Activated naive CD4-positive, alpha-beta T cell treated with anti-CD3 and anti-CD28 coated beads, Interleukin-2, amount 50 U/mL, for 72 hours (primary cell): ENCODE data around the gene RING1. TPM values are rescaled to one million over a fixed set of nuclear protein-coding genes. Genes with fewer than 3 reads are reported as not detected.
"Not testable (repeated sequence)": the region's sequence is repeated elsewhere in the genome, so short reads cannot be mapped to it uniquely, and the experiment has no call there.

Experiments used
- ATAC-seq, 2 donors: fragments of 150-1000 bp; cut with Tn5 transposase; 2 replicates each; pipeline ENCODE4 v1.10.0; 2021; ENCODE audit warnings: mild to moderate bottlenecking in 2 of 2, moderate library complexity in 2 of 2
- DNase-seq, 2 donors: peaks; one replicate each; pipeline ENCODE4 v3.0.0; 2021 to 2022; ENCODE audit warnings: low spot score in 2 of 2
- H3K27ac Mint-ChIP-seq, 2 donors: one replicate each; pipeline ENCODE4 v1.8.0; 2022; ENCODE audit warnings: mild to moderate bottlenecking in 2 of 2, mixed read lengths in 2 of 2
- H3K36me3 Mint-ChIP-seq, 2 donors: one replicate each; pipeline ENCODE4 v1.8.0; 2022; ENCODE audit warnings: mixed read lengths in 2 of 2
- H3K9me3 Mint-ChIP-seq, 2 donors: one replicate each; pipeline ENCODE4 v1.8.0; 2022; ENCODE audit warnings: mixed read lengths in 2 of 2
- total RNA-seq, 2 donors: library from RNA; stranded (reverse); gene quantifications; one replicate each; pipeline ENCODE4 v1.2.3, GENCODE V29; 2022

Gene RING1
- total RNA-seq, 2 donors from 2014 or later: 30.3 to 46.5 TPM

GRCh38 chr6:33209856-33210255, 1.6 kb downstream of the RING1 start:
- H3K27ac Mint-ChIP-seq: peak overlapping the region in 1 of 2 donors; percentile 93
- no peaks in the 10 kb centered on the region for H3K9me3 Mint-ChIP-seq
- ATAC-seq (no peak), DNase-seq (no peak)
- H3K36me3 Mint-ChIP-seq: peaks cover 5 to 15% of the 10 kb centered on the region in 2 donors

DNA sequence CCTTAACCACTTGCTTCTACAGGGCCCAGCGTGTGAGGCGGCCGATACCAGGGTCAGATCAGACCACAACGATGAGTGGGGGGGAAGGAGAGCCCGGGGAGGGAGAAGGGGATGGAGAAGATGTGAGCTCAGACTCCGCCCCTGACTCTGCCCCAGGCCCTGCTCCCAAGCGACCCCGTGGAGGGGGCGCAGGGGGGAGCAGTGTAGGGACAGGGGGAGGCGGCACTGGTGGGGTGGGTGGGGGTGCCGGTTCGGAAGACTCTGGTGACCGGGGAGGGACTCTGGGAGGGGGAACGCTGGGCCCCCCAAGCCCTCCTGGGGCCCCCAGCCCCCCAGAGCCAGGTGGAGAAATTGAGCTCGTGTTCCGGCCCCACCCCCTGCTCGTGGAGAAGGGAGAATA, 2.8 kb downstream of the RING1 start:
- ATAC-seq (no peak), DNase-seq (no peak)
- no peak overlapping the region for H3K27ac Mint-ChIP-seq
- peaks cover 5 to 15% of the 10 kb centered on the region in 2 donors for H3K36me3 Mint-ChIP-seq
- H3K9me3 Mint-ChIP-seq: no peaks in the 10 kb centered on the region

DNA sequence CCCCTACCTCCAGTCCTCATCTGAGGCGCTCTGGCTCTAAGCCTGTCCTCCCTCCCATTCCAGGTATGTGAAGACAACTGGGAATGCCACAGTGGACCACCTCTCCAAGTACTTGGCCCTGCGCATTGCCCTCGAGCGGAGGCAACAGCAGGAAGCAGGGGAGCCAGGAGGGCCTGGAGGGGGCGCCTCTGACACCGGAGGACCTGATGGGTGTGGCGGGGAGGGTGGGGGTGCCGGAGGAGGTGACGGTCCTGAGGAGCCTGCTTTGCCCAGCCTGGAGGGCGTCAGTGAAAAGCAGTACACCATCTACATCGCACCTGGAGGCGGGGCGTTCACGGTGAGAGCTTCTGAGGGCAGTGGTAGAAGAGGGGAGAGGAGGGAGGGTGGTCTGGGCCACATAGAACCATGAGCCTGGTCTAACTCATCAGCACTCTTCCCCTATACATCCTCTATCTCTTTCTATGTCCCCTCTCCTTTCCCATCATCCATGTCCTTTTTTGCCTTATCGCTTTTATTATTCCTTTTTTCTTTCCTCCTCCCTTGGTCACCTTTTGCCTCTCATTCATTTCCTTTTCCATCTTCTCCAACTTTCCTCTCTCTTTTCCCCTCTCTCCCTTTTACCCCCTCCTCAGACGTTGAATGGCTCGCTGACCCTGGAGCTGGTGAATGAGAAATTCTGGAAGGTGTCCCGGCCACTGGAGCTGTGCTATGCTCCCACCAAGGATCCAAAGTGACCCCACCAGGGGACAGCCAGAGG, 3.5 kb downstream of the RING1 start:
- Mint-ChIP-seq H3K9me3 (no peaks in the 10 kb centered on the region), H3K36me3 (peaks cover 5 to 15% of the 10 kb centered on the region in 2 donors), H3K27ac (no peak overlapping the region)
- ATAC-seq: no peak
- DNase-seq: no peak

DNA sequence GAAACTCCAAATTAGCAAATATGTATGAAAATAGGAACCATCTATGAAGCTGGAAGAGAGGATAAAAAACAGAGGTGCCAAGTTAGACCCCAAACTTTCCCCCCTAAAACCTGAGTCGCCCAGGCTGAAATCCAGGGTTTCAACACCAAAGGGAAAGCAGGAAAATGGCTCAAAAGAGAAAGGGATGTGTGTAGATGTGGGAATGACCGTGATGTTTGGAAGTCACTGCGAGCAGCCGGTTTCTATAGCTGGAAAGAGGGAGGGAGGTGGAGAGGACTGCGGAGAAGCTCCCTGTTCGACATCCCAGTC, 4.5 kb downstream of the RING1 start:
- Mint-ChIP-seq H3K36me3 (peaks cover 5 to 15% of the 10 kb centered on the region in 2 donors), H3K9me3 (no peaks in the 10 kb centered on the region), H3K27ac (peak overlapping the region in 1 of 2 donors; percentile 30)
- ATAC-seq (no peak), DNase-seq (no peak)

GRCh38 chr6:33213166-33213988, 5.1 kb downstream of the RING1 start:
- no peaks in the 10 kb centered on the region for H3K9me3 Mint-ChIP-seq
- ATAC-seq (no peak), DNase-seq (no peak)
- H3K36me3 Mint-ChIP-seq: peaks cover 5 to 15% of the 10 kb centered on the region in 2 donors
- peak overlapping the region in 1 of 2 donors; percentile 30 for H3K27ac Mint-ChIP-seq

- Mint-ChIP-seq H3K27ac (peak overlapping the region in 1 of 2 donors; percentile 30), H3K9me3 (no peaks in the 10 kb centered on the region), H3K36me3 (peaks cover 5 to 12% of the 10 kb centered on the region in 2 donors)
- DNase-seq (no peak), ATAC-seq (no peak)
Measured at GRCh38 chr6:33213989-33214335, 5.7 kb downstream of the RING1 start.

- peak in 1 of 2 donors; percentile 21 for ATAC-seq
- H3K36me3 Mint-ChIP-seq: no peaks in the 10 kb centered on the region
- H3K9me3 Mint-ChIP-seq: no peaks in the 10 kb centered on the region
- H3K27ac Mint-ChIP-seq: no peak overlapping the region
- DNase-seq: peak in 1 of 2 donors; percentile 53
Measured at GRCh38 chr6:33215271-33216116, 7.2 kb downstream of the RING1 start.

- Mint-ChIP-seq H3K9me3 (no peaks in the 10 kb centered on the region), H3K27ac (no peak overlapping the region), H3K36me3 (no peaks in the 10 kb centered on the region)
- ATAC-seq (peak; percentile 17 to 40), DNase-seq (peak in 1 of 2 donors; percentile 47)
Measured at GRCh38 chr6:33216117-33216649, 7.9 kb downstream of the RING1 start.

- no peak overlapping the region for H3K27ac Mint-ChIP-seq
- H3K9me3 Mint-ChIP-seq: no peaks in the 10 kb centered on the region
- no peaks in the 10 kb centered on the region for H3K36me3 Mint-ChIP-seq
- ATAC-seq: no peak
- DNase-seq: no peak
Measured at GRCh38 chr6:33217246-33217645, 8.9 kb downstream of the RING1 start.

GRCh38 chr6:33217681-33218080, 9.4 kb downstream of the RING1 start:
- H3K36me3 Mint-ChIP-seq: no peaks in the 10 kb centered on the region
- H3K9me3 Mint-ChIP-seq: no peaks in the 10 kb centered on the region
- ATAC-seq (peak in 1 of 2 donors; percentile 55), DNase-seq (no peak)
- H3K27ac Mint-ChIP-seq: no peak overlapping the region

DNA sequence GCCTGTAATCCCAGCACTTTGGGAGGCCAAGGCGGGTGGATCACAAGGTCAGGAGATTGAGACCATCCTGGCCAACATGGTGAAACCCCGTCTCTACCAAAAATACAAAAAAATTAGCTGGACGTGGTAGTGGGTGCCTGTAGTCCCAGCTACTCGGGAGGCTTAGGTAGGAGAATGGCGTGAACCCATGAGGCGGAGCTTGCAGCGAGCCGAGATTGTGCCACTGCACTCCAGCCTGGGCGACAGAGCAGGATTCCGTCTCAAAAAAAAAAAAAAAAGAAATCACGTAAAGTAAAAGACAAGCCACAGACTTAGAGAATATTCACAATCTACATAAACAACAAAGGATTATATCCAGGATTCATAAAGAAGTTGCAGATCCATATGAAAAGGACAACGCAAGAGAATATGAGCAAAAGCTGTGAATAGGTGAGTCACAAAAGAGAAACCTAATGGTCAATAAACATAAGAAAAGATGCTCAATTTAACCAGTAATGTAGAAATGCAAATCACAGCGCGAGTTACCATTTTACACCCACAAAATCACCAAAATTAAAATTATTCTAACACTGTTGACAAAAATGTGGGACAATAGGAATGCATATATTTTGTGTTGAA, 18.3 kb downstream of the RING1 start:
- H3K27ac Mint-ChIP-seq, H3K36me3 Mint-ChIP-seq, H3K9me3 Mint-ChIP-seq, DNase-seq, ATAC-seq: not testable (repeated sequence)

GRCh38 chr6:33235221-33235634, 26.9 kb downstream of the RING1 start:
- DNase-seq: no peak
- Mint-ChIP-seq H3K9me3 (no peaks in the 10 kb centered on the region), H3K27ac (peak overlapping the region in 1 of 2 donors; percentile 6), H3K36me3 (no peaks in the 10 kb centered on the region)
- ATAC-seq: no peak

- Mint-ChIP-seq H3K27ac (no peak overlapping the region), H3K36me3 (no peaks in the 10 kb centered on the region), H3K9me3 (no peaks in the 10 kb centered on the region)
- DNase-seq: no peak
- ATAC-seq: no peak
Measured at GRCh38 chr6:33236328-33236727, 28.0 kb downstream of the RING1 start.

DNA sequence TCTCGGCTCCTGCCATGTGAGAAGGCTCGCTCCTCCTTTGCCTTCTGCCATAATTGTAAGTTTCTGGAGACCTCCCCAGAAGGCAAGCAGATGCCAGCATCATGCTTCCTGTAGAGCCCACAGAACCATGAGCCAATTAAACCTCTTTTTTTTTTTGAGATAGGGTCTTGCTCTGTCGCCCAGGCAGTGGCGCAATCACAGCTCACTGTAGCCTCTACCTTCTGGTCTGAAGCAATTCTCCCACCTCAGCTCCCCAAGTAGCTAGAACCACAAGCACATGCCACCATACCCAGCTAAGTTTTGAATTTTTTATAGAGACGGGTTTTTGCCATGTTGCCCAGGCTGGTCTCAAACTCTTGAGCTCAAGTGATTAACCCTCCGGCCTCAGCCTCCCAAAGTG, 28.6 kb downstream of the RING1 start:
- H3K27ac Mint-ChIP-seq: no peak overlapping the region
- DNase-seq (no peak), ATAC-seq (no peak)
- H3K36me3 Mint-ChIP-seq: no peaks in the 10 kb centered on the region
- no peaks in the 10 kb centered on the region for H3K9me3 Mint-ChIP-seq

DNA sequence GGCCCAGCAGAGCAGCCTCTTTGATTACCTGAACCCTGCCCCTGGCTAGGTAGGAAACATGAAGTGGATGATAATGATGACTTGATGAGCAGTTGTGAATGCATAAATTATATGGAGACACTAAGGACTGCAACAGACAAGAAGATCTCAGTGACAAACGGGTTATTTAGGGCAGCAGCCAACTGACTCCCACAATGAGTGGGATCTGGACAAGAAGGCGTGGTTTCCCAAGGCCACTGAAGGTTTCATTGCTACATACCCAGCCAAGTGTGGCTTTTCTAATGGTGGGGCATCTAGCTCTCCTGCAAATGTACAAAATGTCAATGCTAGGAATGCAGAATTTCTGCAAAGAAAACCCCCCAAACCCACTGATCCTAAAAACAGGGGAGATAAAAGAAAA, 29.4 kb downstream of the RING1 start:
- no peaks in the 10 kb centered on the region for H3K36me3 Mint-ChIP-seq

DNA sequence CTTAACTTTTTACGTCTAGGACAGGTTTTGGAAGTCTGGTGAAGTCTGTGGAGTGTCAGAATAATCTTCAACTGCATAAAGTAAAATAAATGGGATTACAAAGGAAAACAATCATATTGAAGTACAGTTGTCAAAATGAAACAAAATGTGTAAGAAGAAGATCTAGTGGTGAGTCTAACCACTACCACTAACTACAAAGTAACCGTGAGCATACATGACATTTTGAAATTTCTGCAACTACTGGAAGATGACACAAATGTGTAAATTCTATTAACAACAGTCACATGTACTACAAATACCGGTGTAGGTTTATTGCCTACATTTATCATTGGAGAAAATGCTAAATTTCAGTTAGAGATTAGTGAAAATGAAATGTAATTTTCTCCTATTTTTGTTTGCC, 33.7 kb downstream of the RING1 start:
- Mint-ChIP-seq H3K36me3 (no peaks in the 10 kb centered on the region), H3K9me3 (no peaks in the 10 kb centered on the region), H3K27ac (peak overlapping the region in 1 of 2 donors; percentile 56)
- DNase-seq (no peak), ATAC-seq (peak; percentile 94 to 97)

More for the DNA sequence above, 29.4 kb downstream of the RING1 start:
- no peaks in the 10 kb centered on the region for H3K9me3 Mint-ChIP-seq
- ATAC-seq (no peak), DNase-seq (no peak)
- H3K27ac Mint-ChIP-seq: no peak overlapping the region
